ENCODE measurements around the gene TADA2A.
A peak's percentile ranks its signal among the peaks of the same experiment; 100 is the strongest.
"Not testable (repeated sequence)": the region's sequence is repeated elsewhere in the genome, so short reads cannot be mapped to it uniquely, and the experiment has no call there.

TADA2A gene

DNA sequence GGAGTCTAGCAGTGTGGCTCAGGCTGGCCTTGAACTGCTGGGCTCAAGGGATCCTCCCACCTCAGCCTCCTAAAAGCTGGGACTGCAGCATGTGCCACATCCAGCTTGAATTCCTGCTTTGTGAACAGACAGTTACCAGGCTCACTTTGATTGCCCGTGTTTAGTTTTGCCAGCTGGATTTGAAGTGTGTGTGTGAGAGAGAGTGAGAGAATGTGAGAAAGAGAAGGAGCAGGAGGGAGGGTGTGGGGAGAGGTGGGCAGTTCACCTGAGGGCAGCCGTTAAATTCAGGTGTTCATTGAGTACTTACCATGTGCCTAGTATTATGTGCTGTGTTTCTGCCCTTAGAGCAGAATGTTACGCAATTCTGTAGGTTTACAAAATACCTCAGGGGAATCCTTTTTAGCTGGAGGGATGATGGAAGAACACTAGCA is 87.7 kb downstream of the TADA2A start:
- no peak for DNase-seq

GRCh38 chr17:37494971-37495370 is 88.3 kb downstream of the TADA2A start:
- no peak for DNase-seq

GRCh38 chr17:37500378-37500777 is 93.7 kb downstream of the TADA2A start:
- no peak for DNase-seq

GRCh38 chr17:37502009-37502936 is 95.6 kb downstream of the TADA2A start:
- DNase-seq = no peak

GRCh38 chr17:37503148-37503547 is 96.5 kb downstream of the TADA2A start:
- DNase-seq = no peak

GRCh38 chr17:37505333-37505732 is 98.6 kb downstream of the TADA2A start:
- no peak for DNase-seq

GRCh38 chr17:37506678-37507077 is 100.0 kb downstream of the TADA2A start:
- no peak for DNase-seq

- no peak for DNase-seq
These were observed 100.4 kb downstream of the TADA2A start for GRCh38 chr17:37507111-37507510.

DNA sequence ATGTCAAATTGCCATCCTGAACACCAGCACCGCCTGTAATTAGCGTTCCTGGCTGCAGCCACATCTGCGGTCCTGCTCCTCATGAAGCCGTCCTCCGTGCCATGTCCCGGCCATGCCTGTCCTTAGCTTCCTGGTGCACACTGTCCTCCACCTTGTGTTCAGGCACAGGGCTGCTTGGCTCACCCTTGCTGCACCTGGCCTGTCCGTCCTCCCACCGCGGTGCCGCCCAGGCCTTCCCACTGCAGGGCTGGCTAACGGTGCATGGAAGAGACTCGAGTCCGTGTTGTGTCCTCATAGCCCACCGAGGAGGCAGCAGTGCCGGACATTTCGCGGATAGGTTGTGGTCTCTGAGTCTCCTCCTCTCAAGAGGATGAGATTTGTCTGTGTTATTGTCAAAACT is 103.4 kb downstream of the TADA2A start:
- DNase-seq = no peak

DNA sequence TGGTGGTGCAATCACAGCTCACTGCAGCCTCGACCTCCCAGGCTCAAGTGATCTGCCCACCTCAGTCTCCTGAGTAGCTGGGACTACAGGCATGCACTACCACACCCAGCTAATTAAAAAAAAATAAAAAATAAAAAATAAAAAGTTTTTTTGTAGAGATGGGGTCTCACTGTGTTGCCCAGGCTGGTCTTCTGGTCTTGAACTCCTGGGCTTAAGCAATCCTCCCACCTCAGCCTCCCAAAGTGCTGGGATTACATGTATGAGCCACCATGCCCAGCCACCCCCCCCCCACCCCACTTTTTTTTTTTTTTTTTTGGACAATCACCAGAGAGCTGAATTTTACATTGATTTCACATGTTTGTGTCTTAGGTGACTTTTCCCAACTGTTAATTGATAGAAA is 105.0 kb downstream of the TADA2A start:
- not testable (repeated sequence) for DNase-seq

- no peak for DNase-seq
These were observed 105.9 kb downstream of the TADA2A start for GRCh38 chr17:37512442-37513068.

- DNase-seq = no peak
These were observed 107.0 kb downstream of the TADA2A start for GRCh38 chr17:37513711-37514110.

DNA sequence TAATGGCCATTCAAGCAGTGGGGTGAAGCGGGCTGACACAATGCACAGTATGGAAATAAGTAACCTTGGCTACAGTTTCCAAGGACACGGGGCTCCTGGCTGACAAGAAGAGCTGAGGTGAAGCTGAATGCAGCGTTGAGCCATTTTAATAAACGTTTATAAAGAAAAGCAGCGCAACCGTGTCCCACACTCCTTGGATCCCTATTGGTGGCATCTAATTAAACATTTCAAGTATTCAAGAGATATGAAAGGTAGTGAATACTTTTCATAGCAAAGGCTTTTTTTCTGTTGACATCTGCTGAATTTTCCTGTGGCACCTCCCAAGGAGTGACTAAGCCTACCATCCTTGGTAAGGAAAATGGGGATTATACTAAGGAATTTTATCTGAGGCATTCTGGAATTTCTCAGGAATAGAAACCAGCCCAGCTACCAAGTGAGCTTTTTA is 109.5 kb downstream of the TADA2A start:
- no peak for DNase-seq

- no peak for DNase-seq
These were observed 111.2 kb downstream of the TADA2A start for GRCh38 chr17:37517881-37518280.

DNA sequence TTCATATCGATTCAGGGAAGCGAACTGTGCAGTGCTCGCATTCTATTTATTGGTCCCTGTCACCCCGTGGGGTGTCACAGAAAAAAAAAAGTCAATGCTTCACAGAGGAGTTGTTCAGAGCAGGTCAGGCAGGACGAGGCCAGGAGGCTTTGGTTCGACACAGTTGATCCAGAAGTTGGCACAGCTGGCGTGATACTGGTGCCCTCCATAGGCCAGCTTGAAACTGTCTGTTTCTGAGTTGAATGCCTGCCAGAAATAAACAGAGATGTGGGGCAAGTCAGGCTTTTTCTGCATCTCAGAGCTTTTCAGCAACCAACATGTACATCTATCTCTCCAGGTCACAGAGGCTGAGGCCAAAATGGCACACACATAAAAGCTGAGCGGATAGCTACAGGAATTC is 112.1 kb downstream of the TADA2A start:
- no peak for DNase-seq

DNA sequence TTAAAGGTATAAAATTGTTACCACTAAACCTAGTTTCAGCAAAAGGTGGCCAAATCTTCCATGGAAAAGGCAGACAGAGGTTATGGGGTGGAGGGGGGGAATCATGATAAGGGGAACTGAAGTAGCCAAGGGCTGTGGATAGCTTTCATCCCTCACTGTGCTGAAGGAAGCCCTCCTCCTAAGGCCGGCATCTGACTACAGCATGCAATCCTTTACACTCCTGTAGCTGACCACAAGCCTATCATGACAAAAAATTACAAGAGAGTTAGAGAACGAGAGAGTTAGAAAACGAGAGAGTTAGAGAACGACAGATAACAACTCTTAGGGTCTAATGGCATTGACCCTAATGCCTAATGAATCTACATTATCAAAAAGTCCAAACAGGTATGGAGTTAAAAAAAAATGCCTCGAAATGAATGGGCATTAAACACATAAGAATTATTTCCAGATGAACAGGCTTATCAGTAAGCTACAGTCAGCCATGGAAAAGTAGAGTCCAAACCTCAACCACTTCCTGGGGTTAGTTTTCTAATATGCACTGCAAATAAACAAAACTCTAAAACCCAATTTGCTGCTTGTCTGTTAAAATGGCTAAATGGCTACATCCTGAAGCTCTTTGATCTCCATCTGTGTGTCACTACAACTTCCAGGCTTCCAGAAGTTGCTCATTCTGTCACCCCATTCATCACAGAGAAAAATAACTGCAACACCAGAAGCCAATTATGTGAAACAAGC is 112.7 kb downstream of the TADA2A start:
- no peak for DNase-seq

DNA sequence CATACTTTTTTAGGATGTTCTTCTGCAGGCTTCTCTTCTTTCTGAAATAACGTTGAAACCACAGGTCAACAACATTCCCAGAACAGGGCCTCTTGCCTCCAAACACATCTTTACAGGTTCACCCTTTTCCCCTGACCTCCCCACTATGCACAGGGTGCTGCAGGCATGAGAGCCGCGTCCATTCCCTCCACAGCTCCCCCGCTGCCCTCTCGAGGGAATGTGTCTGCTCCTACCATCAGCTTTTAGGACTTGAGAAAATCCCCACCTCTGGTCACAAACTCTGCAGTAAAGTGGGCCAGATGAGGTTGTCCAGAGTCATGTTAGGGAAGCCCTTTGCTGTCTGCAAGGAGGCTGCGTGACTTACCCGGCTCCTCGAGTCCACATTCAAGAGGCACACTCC is 113.5 kb downstream of the TADA2A start:
- DNase-seq = no peak

DNA sequence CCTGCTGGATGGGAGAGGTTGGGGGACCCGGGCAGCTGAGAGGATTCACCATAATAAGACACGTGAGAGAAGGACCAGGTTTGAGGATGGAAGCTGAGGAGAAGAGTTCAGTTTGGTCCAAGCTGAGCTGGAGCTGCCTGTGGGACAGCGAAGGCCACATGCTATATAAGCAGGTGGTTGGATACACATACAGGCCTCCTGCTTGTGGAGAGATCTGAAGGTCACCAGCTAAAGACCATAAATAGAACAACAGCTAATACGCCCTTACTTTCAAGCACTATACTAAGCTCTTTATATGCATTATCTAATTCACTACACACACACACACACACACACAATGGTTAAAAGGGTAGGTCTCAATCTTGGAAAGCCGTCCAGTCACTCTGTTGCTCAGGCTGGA is 115.1 kb downstream of the TADA2A start:
- DNase-seq = no peak

GRCh38 chr17:37523715-37524219 is 117.1 kb downstream of the TADA2A start:
- DNase-seq = no peak

GRCh38 chr17:37527249-37527851 is 120.7 kb downstream of the TADA2A start:
- DNase-seq = peak; percentile 4
